ENCODE measurements around the gene OSBPL7.

OSBPL7 gene

GRCh38 chr17:47836601-47837000 is 15.0 kb upstream of the OSBPL7 start:
- H3K4me3 ChIP-seq = no peak overlapping the region
- TF ChIP-seq CTCF (IDR thresholded peaks at IDR 0.05) = no peak
- DNase-seq (ENCODE audit: low spot score) = no peak
- H3K27ac ChIP-seq = no peak overlapping the region

GRCh38 chr17:47834756-47835155 is 13.2 kb upstream of the OSBPL7 start:
- no peak overlapping the region for H3K27ac ChIP-seq
- no peak for TF ChIP-seq CTCF (IDR thresholded peaks at IDR 0.05)
- DNase-seq (ENCODE audit: low spot score) = no peak
- no peak overlapping the region for H3K4me3 ChIP-seq

GRCh38 chr17:47831934-47832327 is 10.3 kb upstream of the OSBPL7 start:
- DNase-seq (ENCODE audit: low spot score) = no peak
- Histone ChIP-seq H3K4me3 (peak overlapping the region; percentile 74), H3K27ac (peak overlapping the region; percentile 45 to 80)
- no peak for TF ChIP-seq CTCF (IDR thresholded peaks at IDR 0.05)

GRCh38 chr17:47831003-47831933 is 9.7 kb upstream of the OSBPL7 start, which contains the start of the genes LRRC46 and MRPL10:
TSS of gene LRRC46 (plus strand) at chr17:47831670. CDS start at chr17:47831990, 320 bp downstream.
TSS of gene MRPL10 (minus strand) at chr17:47831541. CDS start at chr17:47831511, 30 bp downstream.
- Histone ChIP-seq H3K4me3 (peak within 1 kb of the TSS; percentile 74), H3K27ac (peak within 1 kb of the TSS; percentile 45 to 80)
- no peak for TF ChIP-seq CTCF (IDR thresholded peaks at IDR 0.05)
- DNase-seq (ENCODE audit: low spot score) = peak; percentile 93

- peak overlapping the region; percentile 74 for H3K4me3 ChIP-seq
- H3K27ac ChIP-seq = peak overlapping the region in 1 of 2 donors; percentile 80
Observed at GRCh38 chr17:47830396-47831002, 8.9 kb upstream of the OSBPL7 start.

GRCh38 chr17:47829870-47830269 is 8.3 kb upstream of the OSBPL7 start:
- Histone ChIP-seq H3K27ac (no peak overlapping the region), H3K4me3 (no peak overlapping the region)
- no peak for DNase-seq (ENCODE audit: low spot score)
- no peak for TF ChIP-seq CTCF (IDR thresholded peaks at IDR 0.05)

More at GRCh38 chr17:47830396-47831002, 8.9 kb upstream of the OSBPL7 start:
- DNase-seq (ENCODE audit: low spot score) = no peak
- no peak for TF ChIP-seq CTCF (IDR thresholded peaks at IDR 0.05)

Measured in coronary artery (tissue), 2 donors.